ENCODE results near the gene IFT172.

DNA sequence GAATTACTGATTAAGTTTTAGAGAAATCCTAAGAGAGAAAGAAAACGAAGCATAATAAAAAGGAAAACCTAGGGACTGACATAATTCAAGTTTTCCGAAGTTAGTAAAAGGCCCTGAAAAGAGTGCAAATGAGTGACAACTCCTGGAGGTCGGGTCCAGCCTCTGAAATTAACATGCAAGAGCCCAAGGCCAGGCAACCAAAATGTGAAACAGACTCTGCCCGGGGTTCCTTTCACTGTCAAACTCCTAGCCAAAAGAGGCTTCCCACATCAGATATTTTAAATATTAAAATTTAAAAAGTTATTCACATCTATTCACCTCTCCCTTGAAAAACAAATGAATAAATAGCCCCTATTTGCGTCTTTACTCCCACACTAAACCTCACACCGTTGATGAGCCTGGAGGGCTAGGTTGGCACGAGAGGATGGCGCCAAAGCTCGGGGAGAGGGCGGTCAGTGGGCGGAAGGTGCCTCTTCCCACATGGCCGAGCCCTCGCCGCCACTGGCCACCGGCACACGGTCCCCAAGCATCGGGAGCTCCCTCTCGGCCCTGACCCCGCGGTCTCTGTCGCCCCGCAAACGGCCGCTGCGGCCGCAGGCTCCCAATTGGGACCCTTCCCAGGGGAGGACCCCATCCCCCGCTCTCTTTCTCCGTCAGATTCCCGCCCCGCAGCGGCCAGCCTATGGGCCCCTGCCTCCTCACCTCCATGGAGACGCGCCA is 80.8 kb downstream of the IFT172 start:
- TF ChIP-seq, protein P1, sequence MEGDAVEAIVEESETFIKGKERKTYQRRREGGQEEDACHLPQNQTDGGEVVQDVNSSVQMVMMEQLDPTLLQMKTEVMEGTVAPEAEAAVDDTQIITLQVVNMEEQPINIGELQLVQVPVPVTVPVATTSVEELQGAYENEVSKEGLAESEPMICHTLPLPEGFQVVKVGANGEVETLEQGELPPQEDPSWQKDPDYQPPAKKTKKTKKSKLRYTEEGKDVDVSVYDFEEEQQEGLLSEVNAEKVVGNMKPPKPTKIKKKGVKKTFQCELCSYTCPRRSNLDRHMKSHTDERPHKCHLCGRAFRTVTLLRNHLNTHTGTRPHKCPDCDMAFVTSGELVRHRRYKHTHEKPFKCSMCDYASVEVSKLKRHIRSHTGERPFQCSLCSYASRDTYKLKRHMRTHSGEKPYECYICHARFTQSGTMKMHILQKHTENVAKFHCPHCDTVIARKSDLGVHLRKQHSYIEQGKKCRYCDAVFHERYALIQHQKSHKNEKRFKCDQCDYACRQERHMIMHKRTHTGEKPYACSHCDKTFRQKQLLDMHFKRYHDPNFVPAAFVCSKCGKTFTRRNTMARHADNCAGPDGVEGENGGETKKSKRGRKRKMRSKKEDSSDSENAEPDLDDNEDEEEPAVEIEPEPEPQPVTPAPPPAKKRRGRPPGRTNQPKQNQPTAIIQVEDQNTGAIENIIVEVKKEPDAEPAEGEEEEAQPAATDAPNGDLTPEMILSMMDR (conservative IDR thresholded peaks at IDR 0.05 in 1 of 2, IDR thresholded peaks at IDR 0.05 in 1 of 2; ENCODE audit: low read depth in 1 of 2, low read length in 2 of 2), result no peak
- TF ChIP-seq EZH2 (IDR thresholded peaks at IDR 0.05; ENCODE audit: low read length, missing control alignments), result no peak
